HUES64 (cell line): Measurements from ENCODE around the gene SOCS3.

ENCODE experiments used
- H3K27ac ChIP-seq: 2 replicates; pipeline ENCODE4 v1.7.0; 2013; ENCODE audit warnings: low read depth, low read length, inconsistent platforms
- H3K27me3 ChIP-seq: 2 replicates; pipeline ENCODE4 v1.6.1; 2013; ENCODE audit warnings: mild to moderate bottlenecking, low read length; ENCODE audit not compliant: insufficient read depth
- H3K36me3 ChIP-seq: 2 replicates; pipeline ENCODE4 v1.6.1; 2013; ENCODE audit warnings: mild to moderate bottlenecking, low read length; ENCODE audit not compliant: insufficient read depth
- H3K4me1 ChIP-seq: 2 replicates; pipeline ENCODE4 v1.6.1; 2013; ENCODE audit warnings: mild to moderate bottlenecking, low read length, moderate library complexity; ENCODE audit not compliant: insufficient read depth
- H3K4me3 ChIP-seq: 2 replicates; pipeline ENCODE4 v1.5.1; 2013; ENCODE audit warnings: mild to moderate bottlenecking, low read length, moderate library complexity
- H3K9ac ChIP-seq: 2 replicates; pipeline ENCODE4 v1.6.1; 2013; ENCODE audit warnings: mild to moderate bottlenecking, low read depth, low read length
- H3K9me3 ChIP-seq: 2 replicates; pipeline ENCODE4 v1.6.1; 2013; ENCODE audit warnings: low read depth, low read length; ENCODE audit not compliant: insufficient read depth
- WGBS: fragments of 150-250, 120-280 bp; methylation state at CpG from one replicate; pipeline ENCODE4 v1.1.7; 2013; ENCODE audit warnings: missing lambda C conversion rate; 5-methylcytosine and 5-hydroxymethylcytosine counted together

Gene SOCS3

GRCh38 chr17:78357672-78358537, 2.0 kb downstream of the SOCS3 start:
- Histone ChIP-seq H3K4me3 (peak overlapping the region; percentile 86), H3K27ac (no peak overlapping the region)

GRCh38 chr17:78357177-78357586, 2.7 kb downstream of the SOCS3 start:
- H3K36me3 ChIP-seq: peaks cover 20% of the 10 kb centered on the region
- H3K4me3 ChIP-seq: peak overlapping the region; percentile 86
- no peak overlapping the region for H3K9ac ChIP-seq
- no peak overlapping the region for H3K27ac ChIP-seq
- peaks cover 56% of the 10 kb centered on the region for H3K27me3 ChIP-seq
- no peaks in the 10 kb centered on the region for H3K9me3 ChIP-seq
- 55% methylated on average over 7 of the region's 7 CpGs for WGBS
- peaks cover 53% of the 10 kb centered on the region for H3K4me1 ChIP-seq

More at GRCh38 chr17:78357672-78358537, 2.0 kb downstream of the SOCS3 start:
- H3K4me1 ChIP-seq: peaks cover 52% of the 10 kb centered on the region
- WGBS: 53% methylated on average over 25 of the region's 25 CpGs
- peaks cover 20% of the 10 kb centered on the region for H3K36me3 ChIP-seq
- H3K9me3 ChIP-seq: no peaks in the 10 kb centered on the region
- H3K9ac ChIP-seq: no peak overlapping the region
- peaks cover 56% of the 10 kb centered on the region for H3K27me3 ChIP-seq

- H3K4me3 ChIP-seq: no peak overlapping the region
- 11% methylated on average over 15 of the region's 16 CpGs for WGBS
- H3K9ac ChIP-seq: no peak overlapping the region
- H3K27me3 ChIP-seq: peaks cover 56% of the 10 kb centered on the region
- peaks cover 20% of the 10 kb centered on the region for H3K36me3 ChIP-seq
- H3K9me3 ChIP-seq: no peaks in the 10 kb centered on the region
- no peak overlapping the region; the same call in 1 of the 2 replicates for H3K27ac ChIP-seq
- peaks cover 59% of the 10 kb centered on the region for H3K4me1 ChIP-seq
These were observed 3.7 kb downstream of the SOCS3 start for GRCh38 chr17:78356101-78356713.

DNA sequence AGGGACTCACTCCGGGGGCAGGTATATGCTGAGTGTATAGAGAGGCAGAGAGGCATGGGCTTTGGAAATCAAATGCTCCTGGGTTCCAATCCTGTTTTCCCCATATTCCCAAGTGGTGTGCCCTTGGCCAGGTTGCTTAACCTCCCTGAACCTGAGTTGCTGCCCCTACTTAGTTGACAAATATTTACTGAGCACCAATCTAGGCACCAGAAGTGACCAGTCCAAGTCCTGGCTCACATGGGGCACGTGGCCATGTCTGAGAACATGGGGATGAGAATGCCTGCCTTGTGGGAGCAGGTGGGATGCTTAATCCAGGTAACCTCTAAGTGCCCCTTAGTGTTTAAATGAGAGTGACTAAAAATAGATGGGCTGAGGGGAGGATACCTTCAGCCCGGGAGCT, 4.2 kb downstream of the SOCS3 start:
- peaks cover 59% of the 10 kb centered on the region for H3K4me1 ChIP-seq
- peaks cover 56% of the 10 kb centered on the region for H3K27me3 ChIP-seq
- H3K27ac ChIP-seq: no peak overlapping the region; the same call in 1 of the 2 replicates
- no peak overlapping the region for H3K4me3 ChIP-seq
- WGBS: 44% methylated on average over 3 of the region's 3 CpGs
- peaks cover 20% of the 10 kb centered on the region for H3K36me3 ChIP-seq
- H3K9me3 ChIP-seq: no peaks in the 10 kb centered on the region
- no peak overlapping the region for H3K9ac ChIP-seq

DNA sequence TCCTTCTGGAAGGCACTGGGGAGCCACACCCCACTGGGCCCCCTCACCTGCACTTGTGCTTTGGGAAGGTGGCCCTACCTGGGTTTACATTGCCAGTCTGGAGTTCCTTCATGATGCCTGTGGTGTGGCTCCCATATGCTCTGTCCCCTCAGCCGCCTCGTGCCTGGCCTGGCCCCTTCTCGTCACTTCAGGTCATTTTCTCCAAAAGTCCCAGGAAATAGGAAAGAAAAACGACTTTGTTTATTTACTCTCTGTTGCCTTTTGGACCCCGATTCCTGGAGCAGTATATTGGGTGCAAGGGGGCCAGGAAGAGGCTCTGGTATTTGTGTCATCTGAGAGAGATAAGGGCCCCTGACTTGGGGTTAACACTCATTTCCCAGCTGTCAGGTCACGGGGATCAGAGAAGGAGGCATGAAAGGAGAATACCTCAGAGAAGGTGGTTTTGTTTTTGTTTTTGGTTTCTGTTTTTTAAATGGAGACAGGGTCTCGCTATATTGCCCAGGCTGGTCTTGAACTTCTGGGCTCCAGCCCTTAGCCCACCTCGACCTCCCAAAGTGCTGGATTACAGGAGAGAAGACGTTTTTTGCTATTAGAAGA, 4.7 kb downstream of the SOCS3 start:
- Histone ChIP-seq H3K4me3 (no peak overlapping the region), H3K9me3 (no peaks in the 10 kb centered on the region), H3K4me1 (peaks cover 59% of the 10 kb centered on the region), H3K27ac (no peak overlapping the region), H3K9ac (no peak overlapping the region), H3K27me3 (peaks cover 56% of the 10 kb centered on the region), H3K36me3 (peaks cover 20% of the 10 kb centered on the region)
- WGBS: 73% methylated on average over 9 of the region's 9 CpGs

DNA sequence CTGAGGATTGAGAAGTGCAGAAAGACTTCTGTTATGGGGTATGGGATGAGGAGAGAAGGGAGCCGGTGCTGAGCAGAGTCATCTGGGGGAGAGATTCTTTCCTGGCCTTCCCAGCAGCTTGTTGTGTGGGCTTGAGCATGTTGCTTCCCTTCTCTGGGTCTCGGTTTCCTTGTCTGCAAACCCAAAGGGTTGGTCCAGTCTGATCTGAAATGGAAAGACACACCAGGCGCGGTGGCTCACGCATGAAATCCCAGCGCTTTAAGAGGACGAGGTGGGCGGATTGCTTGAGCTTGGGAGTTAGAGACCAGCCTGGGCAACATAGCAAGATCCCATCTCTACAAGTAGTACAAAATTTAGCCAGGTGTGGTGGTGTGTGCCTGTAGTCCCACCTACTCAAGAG, 6.0 kb downstream of the SOCS3 start:
- Histone ChIP-seq H3K9me3 (no peaks in the 10 kb centered on the region), H3K9ac (peak overlapping the region; percentile 46; the same call in 1 of the 2 replicates), H3K27me3 (peaks cover 50% of the 10 kb centered on the region), H3K36me3 (peaks cover 20% of the 10 kb centered on the region), H3K4me3 (peak overlapping the region; percentile 49), H3K27ac (peak overlapping the region; percentile 93), H3K4me1 (peaks cover 59% of the 10 kb centered on the region)
- 82% methylated on average over 8 of the region's 8 CpGs for WGBS

DNA sequence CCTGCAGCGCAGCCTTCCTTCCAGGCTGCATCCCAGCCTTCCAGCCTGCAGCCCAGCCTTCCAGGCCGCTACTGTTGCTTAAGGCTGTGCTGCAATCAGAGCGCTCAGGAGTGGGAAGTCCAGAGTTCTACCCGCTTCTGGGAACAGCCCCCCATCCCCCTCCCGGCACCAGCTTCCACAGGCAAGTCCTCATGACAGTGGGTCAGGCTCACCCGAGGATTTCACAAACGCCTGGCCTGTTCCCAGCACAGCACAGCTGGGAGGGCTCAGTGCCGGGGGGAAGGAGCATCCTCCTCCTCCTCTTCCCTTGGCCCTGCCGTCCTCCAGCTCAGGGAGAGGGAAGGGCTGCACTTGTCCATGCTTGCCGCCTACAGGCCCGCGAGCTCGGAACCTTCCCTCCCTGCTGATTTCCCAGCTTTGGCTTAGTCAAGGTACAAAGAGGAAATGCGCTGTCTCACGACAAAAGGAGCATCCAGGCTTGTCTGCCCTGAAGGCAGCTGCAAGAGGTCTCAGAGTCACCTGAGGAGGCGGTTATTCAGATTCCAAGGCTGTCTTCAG, 8.3 kb downstream of the SOCS3 start:
- peak overlapping the region; percentile 49; the same call in 1 of the 2 replicates for H3K4me3 ChIP-seq
- H3K9me3 ChIP-seq: no peaks in the 10 kb centered on the region
- WGBS: 14% methylated on average over 16 of the region's 16 CpGs
- H3K27me3 ChIP-seq: peaks cover 31% of the 10 kb centered on the region
- H3K4me1 ChIP-seq: peaks cover 42% of the 10 kb centered on the region
- H3K27ac ChIP-seq: peak overlapping the region; percentile 82
- H3K9ac ChIP-seq: peak overlapping the region; percentile 36; the same call in 1 of the 2 replicates
- H3K36me3 ChIP-seq: no peaks in the 10 kb centered on the region

DNA sequence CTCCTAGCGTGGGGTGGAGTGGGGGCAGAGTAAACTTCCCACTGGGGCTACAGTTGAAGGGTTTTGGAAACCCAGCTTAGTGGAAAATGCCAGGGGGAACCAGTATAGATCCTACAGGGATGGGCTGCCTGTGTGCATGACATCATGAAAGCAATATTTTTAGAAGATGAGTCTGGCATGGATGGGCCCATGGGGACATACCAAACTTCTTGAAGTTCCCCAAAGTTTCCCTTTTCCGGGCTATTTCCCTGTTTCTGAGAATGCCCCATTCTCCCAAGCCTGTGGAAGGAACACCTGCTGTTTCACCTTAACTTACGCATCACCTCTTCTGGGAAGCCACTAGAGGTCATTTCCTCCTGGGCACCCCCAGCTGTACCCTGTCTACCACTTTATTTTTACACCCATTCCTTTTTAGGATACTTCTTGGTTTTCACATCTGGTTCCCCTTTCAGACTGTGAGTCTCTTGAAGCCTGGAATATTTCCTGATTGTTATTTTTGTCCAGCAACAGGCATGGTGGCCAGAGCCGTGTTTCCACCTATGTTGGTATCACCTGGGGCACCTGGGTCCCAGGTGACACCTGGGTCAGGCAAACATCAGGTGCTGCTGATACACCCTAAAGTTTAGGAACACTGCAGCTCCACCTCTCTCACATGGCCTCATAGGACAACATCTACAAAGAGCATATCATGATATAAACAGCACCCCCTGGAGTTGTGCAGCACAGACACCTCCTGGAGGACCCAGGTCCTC, 9.8 kb downstream of the SOCS3 start:
- Histone ChIP-seq H3K4me3 (no peak overlapping the region), H3K9ac (no peak overlapping the region), H3K9me3 (no peaks in the 10 kb centered on the region), H3K36me3 (no peaks in the 10 kb centered on the region), H3K27ac (no peak overlapping the region), H3K4me1 (peaks cover 28% of the 10 kb centered on the region), H3K27me3 (peaks cover 23% of the 10 kb centered on the region)
- 94% methylated on average over 4 of the region's 4 CpGs for WGBS

DNA sequence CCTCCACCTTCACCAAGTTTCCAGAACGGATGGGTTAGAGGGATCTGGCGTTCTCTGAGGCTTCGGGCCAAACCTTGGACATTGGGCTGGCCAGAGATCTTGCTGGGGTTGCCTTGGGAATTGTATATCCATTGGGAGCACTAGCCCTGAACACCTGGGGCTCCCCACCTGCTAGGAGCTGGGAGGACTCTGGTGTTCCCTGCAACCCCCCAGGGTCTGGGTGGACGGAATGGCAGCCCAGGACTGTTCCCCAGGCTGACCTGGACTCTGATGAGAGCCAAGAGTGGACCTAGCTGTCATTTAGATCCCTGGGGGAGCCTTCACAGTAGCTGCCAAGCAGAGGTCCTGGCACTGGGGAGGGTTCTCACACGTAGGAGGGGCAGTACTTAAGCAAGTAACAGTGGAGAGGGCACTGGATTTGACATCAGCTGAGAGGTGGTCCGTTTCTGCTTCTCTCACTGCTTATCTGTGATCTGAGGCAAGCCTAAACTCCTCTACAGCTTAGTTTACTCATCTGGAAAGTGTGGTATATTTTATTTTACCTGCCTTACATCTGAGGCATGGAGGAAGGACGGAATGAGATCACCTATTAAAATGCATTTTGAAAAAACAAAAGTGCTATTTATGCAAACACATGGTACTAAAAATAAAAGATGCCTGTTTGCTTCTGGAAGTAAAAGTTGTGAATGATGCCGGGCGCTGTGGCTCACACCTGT, 11.7 kb downstream of the SOCS3 start:
- Histone ChIP-seq H3K9me3 (no peaks in the 10 kb centered on the region), H3K36me3 (no peaks in the 10 kb centered on the region), H3K27me3 (peaks cover 10% of the 10 kb centered on the region), H3K4me1 (peaks cover 23% of the 10 kb centered on the region), H3K9ac (no peak overlapping the region), H3K4me3 (no peak overlapping the region), H3K27ac (no peak overlapping the region)
- WGBS: 82% methylated on average over 9 of the region's 9 CpGs

- Histone ChIP-seq H3K4me3 (no peak overlapping the region), H3K4me1 (peaks cover 29% of the 10 kb centered on the region), H3K27me3 (peaks cover 15% of the 10 kb centered on the region), H3K9ac (no peak overlapping the region), H3K9me3 (no peaks in the 10 kb centered on the region), H3K36me3 (no peaks in the 10 kb centered on the region), H3K27ac (no peak overlapping the region)
- 91% methylated on average over 3 of the region's 3 CpGs for WGBS
These were observed 12.4 kb downstream of the SOCS3 start for GRCh38 chr17:78347453-78347852.
